ENCODE results near the gene MAST4. TPM values are rescaled to one million over a fixed set of nuclear protein-coding genes. Genes with fewer than 3 reads are reported as not detected.

Gene MAST4
- total and polyA plus RNA-seq, 2 of the 13 experiments (the other 11 are each of a cell fraction or from before 2014, with no cell fraction given): 3.4 to 3.7 TPM

DNA sequence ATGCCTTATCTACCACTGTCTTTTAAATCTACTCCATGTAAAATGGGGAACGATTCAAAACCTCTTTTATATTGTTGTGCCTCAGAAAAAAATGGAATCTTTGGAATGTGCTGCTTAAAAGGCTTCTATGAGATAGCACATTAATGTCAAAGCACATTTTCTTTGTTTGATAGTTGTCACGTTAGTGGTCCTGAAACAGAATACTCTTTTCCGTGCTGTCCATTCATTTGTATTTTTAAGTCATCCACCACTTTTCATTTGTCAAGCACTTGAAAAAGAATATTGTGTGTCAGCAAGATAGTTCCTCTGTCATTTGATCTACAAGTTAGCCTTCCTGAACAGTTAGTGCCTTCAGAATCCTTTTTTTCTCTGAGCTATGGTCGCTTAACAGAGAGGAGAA lies 246.9 kb downstream of the MAST4 start:
- no peaks in the 10 kb centered on the region for H3K9me3 ChIP-seq (ENCODE audit: low read length)
- FAIRE-seq: no peak
- ChIA-PET POLR2A (no interaction called here), CTCF (ENCODE audit: low intra/inter-chr PET ratio, low total read pairs) (no interaction called here)
- H3K4me3 ChIP-seq (replicated peaks in 1 of 3; ENCODE audit: insufficient read depth in 1 of 3, low read depth in 2 of 3, low read length in 3 of 3): no peak overlapping the region
- intact Hi-C loops (cut with micrococcal nuclease; ENCODE audit: unreplicated experiment): no loop called here
- no TSS peak for BruUV-seq (replicated peaks)
- H3K4me1 ChIP-seq (ENCODE audit: insufficient read depth, low read length): peaks cover 10% of the 10 kb centered on the region
- no peaks in the 10 kb centered on the region for H3K79me2 ChIP-seq (ENCODE audit: insufficient read depth, low read length)
- no peak for DNase-seq (ENCODE audit: low spot score)
- no peak overlapping the region for H2AFZ ChIP-seq (ENCODE audit: low read length)
- H4K20me1 ChIP-seq (ENCODE audit: insufficient read depth, low read length): no peaks in the 10 kb centered on the region
- no peak overlapping the region for H3K4me2 ChIP-seq (ENCODE audit: low read depth, low read length)
- H3K9ac ChIP-seq (ENCODE audit: insufficient read depth, low read depth, low read length): no peak overlapping the region
- TF ChIP-seq FOSL1 (CRISPR knock-in tag; IDR thresholded peaks at IDR 0.05; ENCODE audit: borderline replicate concordance) (no peak), ZNF790 (CRISPR knock-in tag; IDR thresholded peaks at IDR 0.05; ENCODE audit: borderline replicate concordance) (no peak), ZNF546 (CRISPR knock-in tag; conservative IDR thresholded peaks at IDR 0.05) (no peak), ZNF468 (CRISPR knock-in tag; IDR thresholded peaks at IDR 0.05) (no peak), EZH2 (conservative IDR thresholded peaks at IDR 0.05; ENCODE audit: low read depth, low read length) (no peak)
- H3K27ac ChIP-seq (ENCODE audit: extremely low read length, insufficient read depth, low read length): no peak overlapping the region
- in situ Hi-C loops (cut with HindIII; ENCODE audit: extremely low pct_ligation_motif_present, low pct_unique_long_range_greater_than_20kb): no loop called here
- WGBS (ENCODE audit: low lambda C conversion rate): 20% methylated on average over 4 of the region's 4 CpGs
- no peaks in the 10 kb centered on the region for H3K36me3 ChIP-seq (replicated peaks in 1 of 2; ENCODE audit: control insufficient read depth in 1 of 2, insufficient read depth in 2 of 2, low read length in 2 of 2)
- H3K27me3 ChIP-seq (ENCODE audit: control insufficient read depth in 1 of 2, insufficient read depth in 2 of 2, low read length in 2 of 2): no peaks in the 10 kb centered on the region
- ATAC-seq: no peak

DNA sequence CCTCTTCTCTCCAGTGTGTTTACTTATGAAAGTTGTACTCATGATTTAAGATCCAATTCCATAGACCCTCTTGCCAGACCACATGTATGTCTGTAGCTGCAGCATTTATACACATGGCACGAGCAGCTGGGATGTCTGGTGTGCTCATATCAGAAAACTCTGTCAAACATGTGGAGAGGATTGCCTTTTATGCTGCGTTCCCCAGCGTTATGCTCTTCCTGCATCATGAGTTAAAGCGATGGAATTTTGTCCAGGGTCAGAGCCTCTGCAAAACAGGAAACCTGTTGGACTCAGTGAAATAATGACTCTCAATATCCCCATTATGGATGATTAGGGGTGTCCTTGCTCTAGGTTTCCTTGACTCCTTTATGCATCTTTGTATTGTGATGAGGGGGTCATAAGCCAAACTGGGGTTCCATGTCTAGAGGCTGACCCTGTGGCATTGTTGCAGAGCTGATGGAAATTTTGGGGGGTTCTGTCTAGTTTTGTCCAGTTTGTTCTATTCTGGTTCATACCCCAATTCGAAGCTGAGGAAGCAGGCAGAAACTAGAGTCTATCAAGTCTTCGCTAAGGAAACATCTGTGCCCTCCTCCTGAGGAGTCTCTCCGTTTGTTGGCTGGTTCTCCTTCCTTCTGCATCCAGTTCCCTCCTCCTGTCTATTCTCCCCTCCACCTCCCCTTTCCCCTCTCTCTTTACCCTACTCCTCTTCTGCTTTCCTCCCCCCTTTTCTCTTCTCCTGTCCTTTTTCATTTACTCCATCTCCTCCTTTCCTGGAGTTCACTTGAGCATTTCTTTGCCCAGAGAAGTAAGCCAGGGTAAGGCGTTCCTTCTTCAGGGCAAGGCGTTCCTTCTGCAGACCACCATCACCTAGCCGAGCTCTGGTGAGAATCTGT lies 252.8 kb downstream of the MAST4 start:
- WGBS (ENCODE audit: low lambda C conversion rate): 35% methylated on average over 10 of the region's 10 CpGs
- ATAC-seq (no peak), FAIRE-seq (no peak), DNase-seq (ENCODE audit: low spot score) (no peak)
- Histone ChIP-seq H3K27ac (ENCODE audit: extremely low read length, insufficient read depth, low read length) (no peak overlapping the region), H3K4me3 (replicated peaks in 1 of 3; ENCODE audit: insufficient read depth in 1 of 3, low read depth in 2 of 3, low read length in 3 of 3) (no peak overlapping the region), H3K27me3 (ENCODE audit: control insufficient read depth in 1 of 2, insufficient read depth in 2 of 2, low read length in 2 of 2) (no peaks in the 10 kb centered on the region), H3K9me3 (ENCODE audit: low read length) (no peaks in the 10 kb centered on the region), H3K79me2 (ENCODE audit: insufficient read depth, low read length) (no peaks in the 10 kb centered on the region), H3K4me2 (ENCODE audit: low read depth, low read length) (no peak overlapping the region), H4K20me1 (ENCODE audit: insufficient read depth, low read length) (no peaks in the 10 kb centered on the region), H3K36me3 (replicated peaks in 1 of 2; ENCODE audit: control insufficient read depth in 1 of 2, insufficient read depth in 2 of 2, low read length in 2 of 2) (no peaks in the 10 kb centered on the region), H3K9ac (ENCODE audit: insufficient read depth, low read depth, low read length) (no peak overlapping the region), H2AFZ (ENCODE audit: low read length) (no peak overlapping the region), H3K4me1 (ENCODE audit: insufficient read depth, low read length) (no peaks in the 10 kb centered on the region)
- intact Hi-C loops (cut with micrococcal nuclease; ENCODE audit: unreplicated experiment) (no loop called here), in situ Hi-C loops (cut with HindIII; ENCODE audit: extremely low pct_ligation_motif_present, low pct_unique_long_range_greater_than_20kb) (no loop called here)
- ChIA-PET CTCF (ENCODE audit: low intra/inter-chr PET ratio, low total read pairs) (no interaction called here), POLR2A (no interaction called here)
- no TSS peak for BruUV-seq (replicated peaks)
- peak; percentile 90 for TF ChIP-seq MNT (IDR thresholded peaks at IDR 0.05)
- no peak for TF ChIP-seq SP140L (CRISPR knock-in tag; IDR thresholded peaks at IDR 0.05; ENCODE audit: borderline replicate concordance)

All from HepG2 (cell line).